IPS DF 6.9 (cell line): ENCODE data around the gene GRID1.

Experiments
- DNase-seq: peaks from one replicate; pipeline ENCODE4 v3.0.0-alpha.2; 2013; ENCODE audit warnings: low read depth, low spot score
- H3K27ac ChIP-seq: one replicate; pipeline ENCODE4 v1.5.1; 2013; ENCODE audit warnings: low read length, control low read depth
- H3K27me3 ChIP-seq: 2 replicates; pipeline ENCODE4 v1.6.1; 2013; ENCODE audit warnings: mild to moderate bottlenecking, low read length; ENCODE audit not compliant: control insufficient read depth, insufficient read depth
- H3K36me3 ChIP-seq: 2 replicates; pipeline ENCODE4 v1.6.1; 2013; ENCODE audit warnings: low read length; ENCODE audit not compliant: control insufficient read depth, insufficient read depth
- H3K4me1 ChIP-seq: 2 replicates; pipeline ENCODE4 v1.6.1; 2013; ENCODE audit warnings: low read length; ENCODE audit not compliant: control insufficient read depth, insufficient read depth
- H3K4me3 ChIP-seq: 2 replicates; pipeline ENCODE4 v1.5.1; 2013; ENCODE audit warnings: mild to moderate bottlenecking, low read length
- H3K9me3 ChIP-seq: 2 replicates; pipeline ENCODE4 v1.6.1; 2013; ENCODE audit warnings: low read length, inconsistent platforms; ENCODE audit not compliant: control insufficient read depth, insufficient read depth
- WGBS: extraction: QIAGEN DNeasy Blood & Tissue Kit; methylation state at CpG from one replicate; pipeline ENCODE4 v1.1.7; 2013; ENCODE audit warnings: mixed read lengths, missing lambda C conversion rate; ENCODE audit not compliant: insufficient read length, insufficient coverage; 5-methylcytosine and 5-hydroxymethylcytosine counted together

Gene GRID1

GRCh38 chr10:86252556-86252955 is 114.0 kb downstream of the GRID1 start:
- no peaks in the 10 kb centered on the region for H3K36me3 ChIP-seq
- H3K27ac ChIP-seq = no peak overlapping the region
- no peaks in the 10 kb centered on the region for H3K27me3 ChIP-seq
- no peak for DNase-seq
- 0 out of 2 replicates have a peak, but pooled peaks cover 4% of the 10 kb centered on the region for H3K4me1 ChIP-seq
- no peak overlapping the region for H3K4me3 ChIP-seq
- no peaks in the 10 kb centered on the region for H3K9me3 ChIP-seq
- no CpG with 5 or more reads among the region's 3 CpGs for WGBS

GRCh38 chr10:86252079-86252478 is 114.5 kb downstream of the GRID1 start:
- Histone ChIP-seq H3K27ac (no peak overlapping the region), H3K4me1 (0 out of 2 replicates have a peak, but pooled peaks cover 4% of the 10 kb centered on the region), H3K4me3 (no peak overlapping the region), H3K9me3 (no peaks in the 10 kb centered on the region), H3K36me3 (no peaks in the 10 kb centered on the region), H3K27me3 (no peaks in the 10 kb centered on the region)
- no CpG with 5 or more reads among the region's 7 CpGs for WGBS
- no peak for DNase-seq

- H3K27me3 ChIP-seq = no peaks in the 10 kb centered on the region
- H3K4me1 ChIP-seq = 0 out of 2 replicates have a peak, but pooled peaks cover 4% of the 10 kb centered on the region
- DNase-seq = no peak
- no peak overlapping the region for H3K4me3 ChIP-seq
- no peaks in the 10 kb centered on the region for H3K36me3 ChIP-seq
- WGBS = no CpG with 5 or more reads among the region's 2 CpGs
- no peak overlapping the region for H3K27ac ChIP-seq
- H3K9me3 ChIP-seq = no peaks in the 10 kb centered on the region
These were observed 115.2 kb downstream of the GRID1 start for GRCh38 chr10:86251426-86251825.

- no CpG with 5 or more reads among the region's 15 CpGs for WGBS
- Histone ChIP-seq H3K27me3 (no peaks in the 10 kb centered on the region), H3K27ac (no peak overlapping the region), H3K36me3 (no peaks in the 10 kb centered on the region), H3K9me3 (no peaks in the 10 kb centered on the region), H3K4me1 (0 out of 2 replicates have a peak, but pooled peaks cover 4% of the 10 kb centered on the region), H3K4me3 (no peak overlapping the region)
- no peak for DNase-seq
These were observed 116.2 kb downstream of the GRID1 start for GRCh38 chr10:86250399-86250798.

- 0 out of 2 replicates have a peak, but pooled peaks cover 4% of the 10 kb centered on the region for H3K4me1 ChIP-seq
- H3K27ac ChIP-seq = no peak overlapping the region
These were observed 116.8 kb downstream of the GRID1 start for GRCh38 chr10:86249794-86250193.

GRCh38 chr10:86248062-86248461 is 118.5 kb downstream of the GRID1 start:
- Histone ChIP-seq H3K36me3 (no peaks in the 10 kb centered on the region), H3K27me3 (no peaks in the 10 kb centered on the region), H3K9me3 (no peaks in the 10 kb centered on the region), H3K4me1 (no peaks in the 10 kb centered on the region), H3K27ac (no peak overlapping the region), H3K4me3 (no peak overlapping the region)
- no CpG with 5 or more reads among the region's 5 CpGs for WGBS
- no peak for DNase-seq

More at GRCh38 chr10:86249794-86250193, 116.8 kb downstream of the GRID1 start:
- no peak for DNase-seq
- Histone ChIP-seq H3K9me3 (no peaks in the 10 kb centered on the region), H3K27me3 (no peaks in the 10 kb centered on the region), H3K4me3 (no peak overlapping the region), H3K36me3 (no peaks in the 10 kb centered on the region)

- DNase-seq = no peak
- no peaks in the 10 kb centered on the region for H3K9me3 ChIP-seq
- H3K4me3 ChIP-seq = no peak overlapping the region
- WGBS = no CpG with 5 or more reads among the region's 1 CpG
- no peak overlapping the region for H3K27ac ChIP-seq
- no peaks in the 10 kb centered on the region for H3K36me3 ChIP-seq
- H3K4me1 ChIP-seq = no peaks in the 10 kb centered on the region
- no peaks in the 10 kb centered on the region for H3K27me3 ChIP-seq
These were observed 119.0 kb downstream of the GRID1 start for GRCh38 chr10:86247588-86247987.

- Histone ChIP-seq H3K9me3 (no peaks in the 10 kb centered on the region), H3K4me1 (no peaks in the 10 kb centered on the region), H3K27ac (no peak overlapping the region), H3K36me3 (no peaks in the 10 kb centered on the region), H3K4me3 (no peak overlapping the region), H3K27me3 (no peaks in the 10 kb centered on the region)
- DNase-seq = no peak
- no CpG with 5 or more reads among the region's 1 CpG for WGBS
These were observed 119.5 kb downstream of the GRID1 start for GRCh38 chr10:86247073-86247472.

- H3K4me3 ChIP-seq = no peak overlapping the region
- H3K27ac ChIP-seq = no peak overlapping the region
- H3K27me3 ChIP-seq = no peaks in the 10 kb centered on the region
- DNase-seq = no peak
- H3K36me3 ChIP-seq = no peaks in the 10 kb centered on the region
- no peaks in the 10 kb centered on the region for H3K4me1 ChIP-seq
- WGBS = no CpG with 5 or more reads among the region's 8 CpGs
- H3K9me3 ChIP-seq = no peaks in the 10 kb centered on the region
These were observed 120.2 kb downstream of the GRID1 start for GRCh38 chr10:86246279-86246940.

GRCh38 chr10:86245015-86245394 is 121.6 kb downstream of the GRID1 start:
- Histone ChIP-seq H3K27me3 (no peaks in the 10 kb centered on the region), H3K36me3 (no peaks in the 10 kb centered on the region), H3K4me1 (no peaks in the 10 kb centered on the region), H3K9me3 (no peaks in the 10 kb centered on the region), H3K4me3 (no peak overlapping the region), H3K27ac (no peak overlapping the region)
- no CpG with 5 or more reads among the region's 5 CpGs for WGBS
- no peak for DNase-seq
